MM.1S (cell line): ENCODE data around the gene INTS2.

ENCODE experiments used
- DNase-seq: peaks from one replicate; pipeline ENCODE4 v3.0.0-alpha.2; 2015
- H2AFZ ChIP-seq: fragments of 300-600 bp; sonication (generic); 2 replicates; pipeline ENCODE4 v1.6.0; 2016; ENCODE audit warnings: antibody characterized with exemption, low read length
- H3F3A ChIP-seq: fragments of 300-600 bp; sonication (generic); 2 replicates; pipeline ENCODE4 v1.6.1; 2016; ENCODE audit warnings: mild to moderate bottlenecking, antibody characterized with exemption, low read length, moderate library complexity, mixed read lengths; ENCODE audit not compliant: insufficient read depth
- H3K27ac ChIP-seq: fragments of 300-600 bp; sonication (generic); 2 replicates; pipeline ENCODE4 v1.5.1; 2016; ENCODE audit warnings: mild to moderate bottlenecking, low read length
- H3K27me3 ChIP-seq: fragments of 300-600 bp; sonication (generic); replicated peaks from 2 replicates; pipeline ENCODE4 v1.6.0; 2016; ENCODE audit warnings: low read length; ENCODE audit not compliant: insufficient read depth
- H3K36me3 ChIP-seq: fragments of 300-600 bp; sonication (generic); replicated peaks from 2 replicates; pipeline ENCODE4 v1.6.1; 2016; ENCODE audit warnings: mild to moderate bottlenecking, low read length, mixed read lengths; ENCODE audit not compliant: insufficient read depth
- H3K4me1 ChIP-seq: fragments of 300-600 bp; sonication (generic); 2 replicates; pipeline ENCODE4 v1.6.1; 2016; ENCODE audit warnings: low read length, mixed read lengths
- H3K4me2 ChIP-seq: fragments of 300-600 bp; sonication (generic); 2 replicates; pipeline ENCODE4 v1.6.0; 2016; ENCODE audit warnings: low read depth, low read length
- H3K4me3 ChIP-seq: fragments of 300-600 bp; sonication (generic); 2 replicates; pipeline ENCODE4 v1.5.1; 2016; ENCODE audit warnings: low read length, mixed read lengths
- H3K79me2 ChIP-seq: fragments of 300-600 bp; sonication (generic); 2 replicates; pipeline ENCODE4 v1.6.1; 2016; ENCODE audit warnings: mixed run types, low read length, mixed read lengths
- H3K9ac ChIP-seq: fragments of 300-600 bp; sonication (generic); 2 replicates; pipeline ENCODE4 v1.6.1; 2016; ENCODE audit warnings: low read length, mixed read lengths
- H3K9me2 ChIP-seq: fragments of 300-600 bp; sonication (generic); replicated peaks from 2 replicates; pipeline ENCODE4 v1.6.1; 2016; ENCODE audit warnings: mild to moderate bottlenecking, low read length, mixed read lengths; ENCODE audit not compliant: insufficient read depth
- H3K9me3 ChIP-seq: fragments of 300-600 bp; sonication (generic); replicated peaks from 2 replicates; pipeline ENCODE4 v1.6.1; 2016; ENCODE audit warnings: mild to moderate bottlenecking, low read length, mixed read lengths; ENCODE audit not compliant: insufficient read depth
- H4K20me1 ChIP-seq: fragments of 300-600 bp; sonication (generic); 2 replicates; pipeline ENCODE4 v1.6.1; 2016; ENCODE audit warnings: mild to moderate bottlenecking, low read length, moderate library complexity, mixed read lengths; ENCODE audit not compliant: insufficient read depth
- CTCF ChIP-seq: fragments of 300-600 bp; sonication (generic); IDR thresholded peaks from 2 replicates; pipeline ENCODE4 v1.5.1; 2016; ENCODE audit warnings: antibody characterized with exemption, low read length, mixed read lengths
- EZH2 ChIP-seq: fragments of 300-600 bp; sonication (generic); optimal IDR thresholded peaks from 2 replicates; pipeline ENCODE3; 2017; ENCODE audit warnings: low read depth, mild to moderate bottlenecking, antibody characterized with exemption, low read length, mixed read lengths
- EZH2phosphoT487 ChIP-seq: fragments of 300-600 bp; sonication (generic); IDR thresholded peaks from 2 replicates; pipeline ENCODE4 v1.6.1; 2018; ENCODE audit warnings: antibody characterized with exemption, low read length

Gene INTS2

GRCh38 chr17:61877837-61878236 is 49.9 kb downstream of the INTS2 start:
- Histone ChIP-seq H3K36me3 (no peaks in the 10 kb centered on the region), H3K4me1 (no peaks in the 10 kb centered on the region), H3F3A (no peaks in the 10 kb centered on the region), H3K9ac (no peak overlapping the region), H4K20me1 (no peaks in the 10 kb centered on the region), H3K4me2 (no peak overlapping the region), H2AFZ (no peak overlapping the region), H3K9me2 (no peaks in the 10 kb centered on the region), H3K27ac (no peak overlapping the region), H3K4me3 (no peak overlapping the region), H3K79me2 (no peaks in the 10 kb centered on the region), H3K9me3 (no peaks in the 10 kb centered on the region), H3K27me3 (no peaks in the 10 kb centered on the region)
- TF ChIP-seq CTCF (no peak), EZH2 (no peak), EZH2phosphoT487 (no peak)
- DNase-seq: no peak

GRCh38 chr17:61875804-61876203 is 52.0 kb downstream of the INTS2 start:
- H3K4me2 ChIP-seq: no peak overlapping the region
- no peak overlapping the region for H2AFZ ChIP-seq
- no peak overlapping the region for H3K4me3 ChIP-seq
- H3K9ac ChIP-seq: no peak overlapping the region
- no peaks in the 10 kb centered on the region for H3K79me2 ChIP-seq
- no peaks in the 10 kb centered on the region for H3F3A ChIP-seq
- H3K27me3 ChIP-seq: no peaks in the 10 kb centered on the region
- H3K27ac ChIP-seq: no peak overlapping the region
- H3K9me3 ChIP-seq: no peaks in the 10 kb centered on the region
- H3K9me2 ChIP-seq: no peaks in the 10 kb centered on the region
- no peaks in the 10 kb centered on the region for H4K20me1 ChIP-seq
- H3K36me3 ChIP-seq: no peaks in the 10 kb centered on the region
- H3K4me1 ChIP-seq: no peaks in the 10 kb centered on the region
- TF ChIP-seq EZH2phosphoT487 (no peak), CTCF (no peak), EZH2 (no peak)
- no peak for DNase-seq

- H4K20me1 ChIP-seq: no peaks in the 10 kb centered on the region
- peaks cover 2% of the 10 kb centered on the region; the same call in 1 of the 2 replicates for H3K36me3 ChIP-seq
- no peaks in the 10 kb centered on the region for H3K4me1 ChIP-seq
- no peaks in the 10 kb centered on the region for H3K79me2 ChIP-seq
- H3F3A ChIP-seq: no peaks in the 10 kb centered on the region
- H3K4me2 ChIP-seq: no peak overlapping the region
- H3K9me3 ChIP-seq: no peaks in the 10 kb centered on the region
- H2AFZ ChIP-seq: no peak overlapping the region
- H3K4me3 ChIP-seq: no peak overlapping the region
- H3K27me3 ChIP-seq: no peaks in the 10 kb centered on the region
- no peak for TF ChIP-seq EZH2phosphoT487
- no peak for TF ChIP-seq CTCF
- no peak for TF ChIP-seq EZH2
- H3K27ac ChIP-seq: no peak overlapping the region
- no peaks in the 10 kb centered on the region for H3K9me2 ChIP-seq
- H3K9ac ChIP-seq: no peak overlapping the region
- DNase-seq: no peak
Observed at GRCh38 chr17:61875285-61875684, 52.5 kb downstream of the INTS2 start.
